Colonic mucosa (tissue), 4 donors: ENCODE measurements around the gene STAT5A. TPM values are rescaled to one million over a fixed set of nuclear protein-coding genes. Genes with fewer than 3 reads are reported as not detected.
"Not testable (repeated sequence)": the region's sequence is repeated elsewhere in the genome, so short reads cannot be mapped to it uniquely, and the experiment has no call there.

Source experiments
- DNase-seq: peaks from one replicate; pipeline ENCODE4 v3.0.0-alpha.2; 2020
- H3K27ac ChIP-seq: fragments of 200-600 bp; one replicate; pipeline ENCODE4 v1.8.0; 2021
- H3K27me3 ChIP-seq: fragments of 200-600 bp; one replicate; pipeline ENCODE4 v1.8.0; 2021
- H3K36me3 ChIP-seq: fragments of 200-600 bp; one replicate; pipeline ENCODE4 v1.8.0; 2021
- H3K4me1 ChIP-seq: fragments of 200-600 bp; one replicate; pipeline ENCODE4 v1.8.0; 2021; ENCODE audit warnings: mild to moderate bottlenecking
- H3K4me3 ChIP-seq: fragments of 200-600 bp; one replicate; pipeline ENCODE4 v1.8.0; 2021
- H3K9ac ChIP-seq, 2 donors: one replicate each; pipeline ENCODE4 v1.7.0; 2013; ENCODE audit warnings: control low read depth in 2 of 2, low read depth in 2 of 2, low read length in 2 of 2
- H3K9me3 ChIP-seq: fragments of 200-600 bp; one replicate; pipeline ENCODE4 v1.8.0; 2021
- intact Hi-C: fragments of 100-400 bp; cut with DNase I; formaldehyde crosslinking; loops from one replicate; pipeline ENCODE4 v1.14.1; 2022
- total RNA-seq, 2 donors: library from RNA; stranded (reverse); fragmentation: NEBNext Ultra II Directional in 1 of 2; extraction: Animal tissue kit (Norgen Biotek cat#: 25700) in 1 of 2; gene quantifications; one replicate each; pipeline ENCODE4 v1.2.1, GENCODE V29; 2021
- TF ChIP-seq, protein P1 (sequence below): fragments of 200-600 bp; IDR thresholded peaks from one replicate; pipeline ENCODE4 v1.8.0; 2022; ENCODE audit warnings: antibody characterized with exemption, mild to moderate bottlenecking
- donor health status: healthy.
- donor health status: DM: no; HTN: no; CAD: no.
- donor health status: DM: no; HTN: no; CAD: no.

STAT5A gene
- total RNA-seq, 2 donors from 2014 or later, result 22.0 to 22.4 TPM

- intact Hi-C loops, result loop anchor here (10.0 kb wide), 1 partner anchor 91 kb away; no protein-coding TSS in a partner anchor
- TF ChIP-seq, protein P1, sequence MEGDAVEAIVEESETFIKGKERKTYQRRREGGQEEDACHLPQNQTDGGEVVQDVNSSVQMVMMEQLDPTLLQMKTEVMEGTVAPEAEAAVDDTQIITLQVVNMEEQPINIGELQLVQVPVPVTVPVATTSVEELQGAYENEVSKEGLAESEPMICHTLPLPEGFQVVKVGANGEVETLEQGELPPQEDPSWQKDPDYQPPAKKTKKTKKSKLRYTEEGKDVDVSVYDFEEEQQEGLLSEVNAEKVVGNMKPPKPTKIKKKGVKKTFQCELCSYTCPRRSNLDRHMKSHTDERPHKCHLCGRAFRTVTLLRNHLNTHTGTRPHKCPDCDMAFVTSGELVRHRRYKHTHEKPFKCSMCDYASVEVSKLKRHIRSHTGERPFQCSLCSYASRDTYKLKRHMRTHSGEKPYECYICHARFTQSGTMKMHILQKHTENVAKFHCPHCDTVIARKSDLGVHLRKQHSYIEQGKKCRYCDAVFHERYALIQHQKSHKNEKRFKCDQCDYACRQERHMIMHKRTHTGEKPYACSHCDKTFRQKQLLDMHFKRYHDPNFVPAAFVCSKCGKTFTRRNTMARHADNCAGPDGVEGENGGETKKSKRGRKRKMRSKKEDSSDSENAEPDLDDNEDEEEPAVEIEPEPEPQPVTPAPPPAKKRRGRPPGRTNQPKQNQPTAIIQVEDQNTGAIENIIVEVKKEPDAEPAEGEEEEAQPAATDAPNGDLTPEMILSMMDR, result no peak
- Histone ChIP-seq H3K9ac (no peak overlapping the region), H3K36me3 (peaks cover 11% of the 10 kb centered on the region), H3K9me3 (no peaks in the 10 kb centered on the region), H3K4me3 (no peak overlapping the region), H3K27me3 (no peaks in the 10 kb centered on the region), H3K4me1 (peaks cover 4% of the 10 kb centered on the region), H3K27ac (no peak overlapping the region)
- no peak for DNase-seq
These were observed 27.3 kb downstream of the STAT5A start for GRCh38 chr17:42315402-42316156.

GRCh38 chr17:42316755-42317154 lies 28.5 kb downstream of the STAT5A start:
- intact Hi-C loops, result loop anchor here (10.0 kb wide), 1 partner anchor 92 kb away; no protein-coding TSS in a partner anchor
- Histone ChIP-seq H3K4me3 (no peak overlapping the region), H3K27ac (no peak overlapping the region), H3K36me3 (peaks cover 16% of the 10 kb centered on the region), H3K27me3 (no peaks in the 10 kb centered on the region), H3K4me1 (peaks cover 4% of the 10 kb centered on the region), H3K9ac (no peak overlapping the region), H3K9me3 (no peaks in the 10 kb centered on the region)
- no peak for DNase-seq
- TF ChIP-seq, protein P1, result no peak

- intact Hi-C loops, result loop anchor here (10.0 kb wide), 1 partner anchor 93 kb away; no protein-coding TSS in a partner anchor
- no peak overlapping the region for H3K4me3 ChIP-seq
- TF ChIP-seq, protein P1, result no peak
- H3K36me3 ChIP-seq, result peaks cover 21% of the 10 kb centered on the region
- H3K9me3 ChIP-seq, result no peaks in the 10 kb centered on the region
- H3K9ac ChIP-seq, result no peak overlapping the region
- H3K27me3 ChIP-seq, result no peaks in the 10 kb centered on the region
- H3K27ac ChIP-seq, result no peak overlapping the region
- H3K4me1 ChIP-seq, result peaks cover 3% of the 10 kb centered on the region
- DNase-seq, result no peak
These were observed 29.1 kb downstream of the STAT5A start for GRCh38 chr17:42317266-42317845.

DNA sequence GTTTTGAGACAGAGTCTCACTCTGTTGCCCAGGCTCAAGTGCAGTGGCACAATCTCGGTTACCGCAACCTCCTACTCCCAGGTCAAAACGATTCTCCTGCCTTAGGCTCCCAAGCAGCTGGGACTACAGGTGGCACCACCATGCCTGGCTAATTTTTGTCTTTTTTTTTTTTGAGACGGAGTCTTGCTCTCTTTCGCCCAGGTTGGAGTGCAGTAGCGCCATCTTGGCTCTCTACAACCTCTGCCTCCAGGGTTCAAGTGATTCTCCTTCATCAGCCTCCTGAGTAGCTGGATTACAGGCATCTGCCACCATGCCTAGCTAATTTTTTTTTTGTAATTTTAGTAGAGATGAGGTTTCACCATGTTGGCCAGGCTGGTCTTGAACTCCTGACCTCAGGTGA lies 29.7 kb downstream of the STAT5A start:
- not testable (repeated sequence) for H3K9me3 ChIP-seq, H3K27me3 ChIP-seq, H3K4me3 ChIP-seq, DNase-seq, H3K27ac ChIP-seq, H3K4me1 ChIP-seq, H3K9ac ChIP-seq
- intact Hi-C loops, result loop anchor here (10.0 kb wide), 1 partner anchor 93 kb away; no protein-coding TSS in a partner anchor
- H3K36me3 ChIP-seq, result peaks cover 27% of the 10 kb centered on the region

DNA sequence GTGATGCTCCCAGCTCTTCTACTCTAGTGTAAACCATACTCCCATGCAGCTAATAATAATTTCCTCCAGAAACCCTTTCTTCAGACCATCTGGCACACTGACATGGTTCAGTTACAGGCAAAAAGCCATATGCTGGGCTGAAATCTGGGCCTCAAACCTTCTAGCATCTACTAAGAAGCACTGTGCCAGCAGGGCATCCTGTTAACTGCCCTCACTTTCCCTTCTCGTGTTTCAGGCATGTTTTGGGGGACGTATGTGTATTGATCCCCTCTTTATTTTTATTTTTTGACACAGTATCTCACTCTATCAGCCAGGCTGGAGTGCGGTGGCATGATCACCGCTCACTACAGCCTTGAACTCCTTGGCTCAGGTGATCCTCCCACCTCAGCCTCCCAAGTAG lies 33.3 kb downstream of the STAT5A start:
- Histone ChIP-seq H3K27ac (no peak overlapping the region), H3K4me3 (no peak overlapping the region), H3K4me1 (no peaks in the 10 kb centered on the region), H3K9ac (no peak overlapping the region), H3K27me3 (no peaks in the 10 kb centered on the region), H3K36me3 (peaks cover 35% of the 10 kb centered on the region), H3K9me3 (no peaks in the 10 kb centered on the region)
- intact Hi-C loops, result loop anchor here (5.0 kb wide), 1 partner anchor 201 kb away; no protein-coding TSS in a partner anchor
- no peak for DNase-seq
- TF ChIP-seq, protein P1, result no peak
